Measurements from ENCODE around the gene EDARADD.

The EDARADD gene

DNA sequence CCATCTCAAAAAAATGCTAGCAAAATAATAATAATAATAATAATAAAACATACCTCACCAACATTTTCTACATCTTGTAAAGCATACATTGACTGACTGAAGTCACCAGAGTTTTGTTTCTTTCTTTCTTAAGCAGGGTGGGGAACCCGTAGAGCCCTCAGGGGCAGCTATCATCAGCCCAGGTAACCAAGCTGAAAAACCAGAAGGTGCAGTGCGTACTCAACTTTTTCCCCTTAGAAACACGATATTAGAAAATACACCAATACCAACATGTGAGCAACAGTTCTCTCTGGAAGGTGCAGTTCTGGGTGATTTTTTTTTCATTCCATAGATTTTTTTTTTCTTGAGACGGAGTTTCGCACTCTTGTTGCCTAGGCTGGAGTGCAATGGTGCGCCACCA lies 75.4 kb downstream of the EDARADD start:
- no peak for DNase-seq (ENCODE audit: low read depth)
- H3K4me3 ChIP-seq (ENCODE audit: low read length), result no peak overlapping the region
- TF ChIP-seq, protein P1, sequence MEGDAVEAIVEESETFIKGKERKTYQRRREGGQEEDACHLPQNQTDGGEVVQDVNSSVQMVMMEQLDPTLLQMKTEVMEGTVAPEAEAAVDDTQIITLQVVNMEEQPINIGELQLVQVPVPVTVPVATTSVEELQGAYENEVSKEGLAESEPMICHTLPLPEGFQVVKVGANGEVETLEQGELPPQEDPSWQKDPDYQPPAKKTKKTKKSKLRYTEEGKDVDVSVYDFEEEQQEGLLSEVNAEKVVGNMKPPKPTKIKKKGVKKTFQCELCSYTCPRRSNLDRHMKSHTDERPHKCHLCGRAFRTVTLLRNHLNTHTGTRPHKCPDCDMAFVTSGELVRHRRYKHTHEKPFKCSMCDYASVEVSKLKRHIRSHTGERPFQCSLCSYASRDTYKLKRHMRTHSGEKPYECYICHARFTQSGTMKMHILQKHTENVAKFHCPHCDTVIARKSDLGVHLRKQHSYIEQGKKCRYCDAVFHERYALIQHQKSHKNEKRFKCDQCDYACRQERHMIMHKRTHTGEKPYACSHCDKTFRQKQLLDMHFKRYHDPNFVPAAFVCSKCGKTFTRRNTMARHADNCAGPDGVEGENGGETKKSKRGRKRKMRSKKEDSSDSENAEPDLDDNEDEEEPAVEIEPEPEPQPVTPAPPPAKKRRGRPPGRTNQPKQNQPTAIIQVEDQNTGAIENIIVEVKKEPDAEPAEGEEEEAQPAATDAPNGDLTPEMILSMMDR (conservative IDR thresholded peaks at IDR 0.05; ENCODE audit: low read depth, low read length), result no peak

DNA sequence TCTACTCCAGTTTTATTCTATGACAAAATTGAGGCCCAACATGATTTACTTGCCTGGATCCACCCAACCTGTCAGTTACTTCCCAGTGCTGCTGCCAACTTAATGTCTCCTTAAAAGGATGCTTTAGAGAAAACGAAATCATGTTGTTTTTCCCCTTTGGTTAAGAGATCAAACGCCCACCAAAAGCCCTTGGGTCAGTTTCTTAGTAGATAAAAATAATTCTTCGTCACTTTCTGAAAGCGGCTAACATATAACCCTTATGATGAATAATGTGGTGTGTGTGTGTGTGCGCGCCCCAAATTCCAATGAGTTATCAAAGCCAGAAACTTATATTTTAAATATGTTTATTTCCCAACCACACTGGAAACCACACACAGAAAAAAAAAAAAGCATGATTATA lies 77.0 kb downstream of the EDARADD start:
- H3K4me3 ChIP-seq (ENCODE audit: low read length), result no peak overlapping the region
- no peak for DNase-seq (ENCODE audit: low read depth)
- TF ChIP-seq, protein P1 (conservative IDR thresholded peaks at IDR 0.05; ENCODE audit: low read depth, low read length), result no peak

DNA sequence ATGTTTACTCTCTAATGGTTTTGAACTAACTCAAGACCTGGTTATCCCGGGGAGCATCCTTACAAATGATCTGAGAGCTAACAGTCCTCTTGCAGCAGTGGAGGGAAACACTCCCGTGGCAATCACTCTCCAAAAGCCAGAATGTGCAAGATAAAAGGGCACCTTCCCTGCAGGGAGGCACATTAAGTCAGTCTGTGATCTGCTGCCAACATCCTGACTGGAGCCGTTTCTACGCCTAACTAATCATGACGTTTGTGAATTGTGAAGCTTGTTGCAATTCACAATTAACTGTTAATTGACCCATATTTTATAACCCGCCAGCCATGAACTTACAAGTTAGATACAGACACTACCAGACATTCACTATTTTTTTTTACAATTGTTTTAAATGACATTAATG lies 77.6 kb downstream of the EDARADD start:
- H3K4me3 ChIP-seq (ENCODE audit: low read length), result no peak overlapping the region
- DNase-seq (ENCODE audit: low read depth), result no peak
- TF ChIP-seq, protein P1 (conservative IDR thresholded peaks at IDR 0.05; ENCODE audit: low read depth, low read length), result no peak

DNA sequence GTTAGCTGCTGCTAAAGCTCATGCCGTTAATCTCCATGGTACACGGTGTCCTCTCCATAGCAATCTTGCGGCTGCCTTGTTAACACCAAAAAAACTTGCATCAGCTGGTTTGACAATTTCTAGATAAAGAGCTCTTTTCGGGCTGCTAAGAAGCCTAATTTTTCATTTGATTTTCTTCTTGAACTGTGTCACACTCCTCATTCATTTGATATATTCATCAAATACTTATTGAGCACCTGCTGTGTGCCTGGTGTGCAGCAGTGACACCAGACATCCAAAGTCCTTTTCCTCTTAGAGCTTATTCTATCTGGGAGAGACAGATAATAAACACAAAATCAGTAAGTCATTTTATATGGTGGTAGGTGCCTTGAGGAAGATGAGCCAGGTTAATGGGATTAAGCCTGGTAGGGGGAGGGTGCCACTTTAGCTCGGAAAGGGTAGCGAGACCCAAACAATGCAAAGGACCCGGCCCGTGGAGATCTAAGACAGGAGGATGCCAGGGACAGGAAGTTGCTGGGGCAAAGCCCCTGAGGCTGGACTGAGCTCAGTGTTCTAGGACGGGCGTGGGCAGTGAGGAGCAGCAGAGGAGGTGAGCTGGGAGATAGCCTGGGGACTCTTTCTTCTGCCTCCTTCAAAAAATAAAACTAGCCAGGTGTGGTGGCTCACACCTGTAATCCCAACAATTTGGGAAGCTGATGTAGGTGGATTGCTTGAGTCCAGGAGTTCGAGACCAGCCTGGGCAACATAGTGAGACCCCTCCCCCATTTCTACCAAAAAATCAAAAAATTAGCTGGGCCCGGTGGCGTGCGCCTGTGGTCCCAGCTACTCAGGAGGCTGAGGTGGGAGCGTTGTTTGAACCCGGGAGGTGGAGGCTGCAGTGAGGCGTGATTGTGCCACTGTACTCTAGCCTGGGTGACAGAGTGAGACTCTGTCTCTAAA lies 79.0 kb downstream of the EDARADD start:
- H3K4me3 ChIP-seq (ENCODE audit: low read length), result no peak overlapping the region
- TF ChIP-seq, protein P1 (conservative IDR thresholded peaks at IDR 0.05; ENCODE audit: low read depth, low read length), result no peak
- DNase-seq (ENCODE audit: low read depth), result no peak

DNA sequence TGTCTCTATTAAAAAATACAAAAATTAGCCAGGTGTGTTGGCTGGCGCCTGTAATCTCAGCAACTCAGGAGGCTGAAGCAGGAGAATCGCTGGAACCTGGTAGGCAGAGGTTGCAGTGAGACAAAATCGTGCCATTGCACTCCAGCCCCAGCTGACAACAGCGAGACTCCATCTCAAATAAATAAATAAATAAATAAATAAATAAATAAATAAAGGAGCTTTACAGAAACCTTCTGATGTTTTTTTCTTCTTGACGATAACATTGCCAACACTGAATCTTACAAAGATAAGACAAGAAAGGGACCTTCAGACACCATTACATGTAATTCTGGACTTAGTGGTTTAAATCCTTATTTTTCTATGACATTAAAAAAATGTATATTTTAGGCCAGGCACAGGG lies 81.9 kb downstream of the EDARADD start:
- TF ChIP-seq, protein P1 (conservative IDR thresholded peaks at IDR 0.05; ENCODE audit: low read depth, low read length), result no peak
- no peak overlapping the region for H3K4me3 ChIP-seq (ENCODE audit: low read length)
- no peak for DNase-seq (ENCODE audit: low read depth)

DNA sequence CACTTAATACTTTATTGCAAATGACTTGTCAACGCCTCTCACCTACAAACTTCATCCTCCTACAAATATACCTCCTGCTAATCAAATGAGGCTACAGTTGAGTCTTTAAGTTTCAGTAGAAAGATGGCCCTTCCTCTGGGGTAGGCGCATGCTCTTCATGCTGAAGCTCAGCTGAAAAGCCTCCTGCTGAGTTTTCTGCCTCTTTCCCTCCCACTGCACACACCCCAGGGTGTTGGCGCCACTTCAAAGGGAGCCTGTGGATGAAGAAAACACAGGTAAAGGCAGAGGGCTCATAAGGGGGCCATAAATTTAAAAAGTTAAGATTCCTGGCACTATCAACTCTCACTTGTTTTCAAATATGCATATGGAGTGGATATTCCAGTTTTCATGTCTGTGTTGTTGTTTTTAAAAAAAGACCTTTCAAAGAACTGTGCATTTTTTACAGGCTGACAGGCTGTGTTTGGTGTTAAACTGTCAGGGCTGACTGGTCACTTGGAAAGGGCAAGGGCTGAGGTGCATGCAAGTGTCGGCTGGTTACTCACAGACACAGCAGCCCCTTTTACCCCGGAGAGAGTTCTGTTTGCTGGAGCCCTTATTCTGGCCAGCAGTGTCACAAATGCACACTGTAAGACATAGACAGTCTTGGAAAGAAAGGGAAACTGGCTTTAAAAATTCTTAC lies 86.8 kb downstream of the EDARADD start:
- H3K4me3 ChIP-seq (ENCODE audit: low read length), result no peak overlapping the region
- TF ChIP-seq, protein P1 (conservative IDR thresholded peaks at IDR 0.05; ENCODE audit: low read depth, low read length), result no peak
- DNase-seq (ENCODE audit: low read depth), result no peak
